NOMO-1 treated with dmso at 0.1 percent for 144 hours (cell line): ENCODE results near the gene FLRT3.

Experiments
- DNase-seq: peaks from one replicate; lab custom pipeline; 2025; ENCODE audit not compliant: unreplicated experiment; lab: John Stamatoyannopoulos, UW

Gene FLRT3

GRCh38 chr20:14337400-14338171 is at the start of gene FLRT3:
FLRT3 (minus strand) TSS chr20:14337612; CDS start chr20:14327506, 10,106 bp downstream.
- peak; percentile 88 for DNase-seq

GRCh38 chr20:14386726-14387125 is 49.3 kb upstream of the FLRT3 start:
- DNase-seq, result no peak

- no peak for DNase-seq
These were observed 47.8 kb upstream of the FLRT3 start for GRCh38 chr20:14385176-14385740.

GRCh38 chr20:14384416-14385175 is 47.2 kb upstream of the FLRT3 start:
- DNase-seq, result no peak

GRCh38 chr20:14383335-14383734 is 45.9 kb upstream of the FLRT3 start:
- no peak for DNase-seq

GRCh38 chr20:14378326-14378725 is 40.9 kb upstream of the FLRT3 start:
- no peak for DNase-seq

GRCh38 chr20:14375416-14375985 is 38.1 kb upstream of the FLRT3 start:
- DNase-seq, result no peak

- no peak for DNase-seq
These were observed 36.8 kb upstream of the FLRT3 start for GRCh38 chr20:14374196-14374595.

- DNase-seq, result no peak
These were observed 24.3 kb upstream of the FLRT3 start for GRCh38 chr20:14361509-14362345.

- no peak for DNase-seq
These were observed 23.0 kb upstream of the FLRT3 start for GRCh38 chr20:14360416-14360815.

- DNase-seq, result no peak
These were observed 18.4 kb upstream of the FLRT3 start for GRCh38 chr20:14355791-14356190.

GRCh38 chr20:14344746-14345145 is 7.3 kb upstream of the FLRT3 start:
- no peak for DNase-seq

GRCh38 chr20:14343491-14344065 is 6.2 kb upstream of the FLRT3 start:
- DNase-seq, result no peak

GRCh38 chr20:14342918-14343317 is 5.5 kb upstream of the FLRT3 start:
- no peak for DNase-seq

- DNase-seq, result no peak
These were observed 4.4 kb upstream of the FLRT3 start for GRCh38 chr20:14341801-14342200.

GRCh38 chr20:14336686-14337085 is 726 bp downstream of the FLRT3 start:
- DNase-seq, result no peak

- DNase-seq, result no peak
These were observed 2.4 kb downstream of the FLRT3 start for GRCh38 chr20:14335052-14335451.

- DNase-seq, result no peak
These were observed 3.0 kb downstream of the FLRT3 start for GRCh38 chr20:14334306-14334930.

GRCh38 chr20:14333721-14334120 is 3.7 kb downstream of the FLRT3 start:
- no peak for DNase-seq

GRCh38 chr20:14332866-14333265 is 4.5 kb downstream of the FLRT3 start:
- no peak for DNase-seq
